HG03280 (cell line): ENCODE data around the gene SV2B.

Experiments used
- ATAC-seq: cut with Tn5 transposase; IDR thresholded peaks from one replicate; pipeline ENCODE4 v1.9.1; 2021; ENCODE audit warnings: mild to moderate bottlenecking, moderate library complexity; ENCODE audit not compliant: unreplicated experiment

The SV2B gene

DNA sequence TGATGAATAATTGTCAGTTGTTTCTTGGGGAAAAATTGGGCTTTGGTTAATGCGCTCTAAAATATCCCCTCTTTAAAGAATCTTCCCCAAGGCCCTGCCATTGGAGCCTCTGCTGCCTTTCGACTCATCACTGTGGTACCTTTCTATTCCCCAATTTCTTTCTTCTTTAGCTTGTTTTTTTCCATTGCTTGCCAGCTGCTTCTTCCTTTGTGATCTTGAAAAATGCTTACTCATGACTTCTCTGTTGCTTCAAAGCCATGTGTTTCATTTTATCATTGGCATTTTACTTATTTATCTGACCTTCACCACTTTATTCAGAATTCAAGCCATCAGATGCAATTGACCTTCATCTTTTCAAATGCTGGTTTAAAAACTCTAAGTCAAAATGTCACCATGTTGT lies 84.4 kb downstream of the SV2B start:
- ATAC-seq = no peak

DNA sequence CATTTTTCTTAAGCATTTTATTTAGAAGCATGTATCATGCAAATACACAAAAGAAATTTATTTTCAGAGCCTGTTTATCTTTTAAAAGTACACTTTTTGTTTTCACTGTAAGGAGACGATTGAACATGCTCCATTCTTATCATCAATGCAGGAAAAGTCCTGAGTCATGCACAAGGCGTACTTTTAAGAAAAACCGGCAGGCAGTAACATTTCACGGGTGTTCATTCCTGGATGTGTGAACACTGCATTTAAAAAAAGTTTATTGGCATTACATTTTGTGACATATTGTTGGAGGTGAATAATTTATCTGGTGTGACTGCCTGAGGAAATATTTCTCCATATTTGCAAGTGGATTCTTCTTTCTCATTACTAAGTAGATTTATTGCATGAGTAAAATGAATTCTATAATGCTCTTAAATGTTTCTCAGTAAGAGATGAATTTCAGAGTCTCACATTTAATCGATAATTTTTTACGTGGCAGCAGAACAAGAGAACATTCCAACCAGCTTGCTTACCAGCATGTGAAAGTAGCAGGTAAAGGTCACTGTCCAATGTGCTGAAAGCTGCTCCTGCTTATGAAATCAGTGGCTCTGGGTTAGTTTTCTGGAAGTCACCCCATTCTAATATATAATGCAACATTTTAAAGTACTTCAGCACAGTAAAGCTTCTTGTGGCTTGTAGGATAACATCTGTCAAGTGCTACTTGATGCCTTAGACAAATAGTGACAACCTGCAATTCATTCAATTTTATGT lies 87.0 kb downstream of the SV2B start:
- ATAC-seq = no peak

DNA sequence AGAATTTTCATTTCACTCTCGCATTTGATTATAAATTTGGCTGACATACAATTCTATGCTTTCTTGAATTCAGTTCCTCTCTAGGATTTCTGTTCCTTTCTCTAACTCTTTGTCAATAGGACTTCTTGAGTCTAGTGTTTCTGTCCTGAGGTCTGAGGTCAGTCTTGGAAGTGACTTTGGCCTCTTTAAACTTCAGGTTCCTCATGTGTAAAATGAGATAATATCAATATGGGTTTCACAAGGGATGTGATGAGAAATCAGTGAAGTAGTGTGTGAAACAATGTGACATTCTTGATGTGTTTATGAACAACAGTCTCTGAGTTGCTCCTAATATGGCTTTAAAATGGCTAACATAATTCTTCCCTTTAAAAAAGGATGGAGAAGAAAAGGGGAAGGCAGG lies 92.2 kb downstream of the SV2B start:
- no peak for ATAC-seq

DNA sequence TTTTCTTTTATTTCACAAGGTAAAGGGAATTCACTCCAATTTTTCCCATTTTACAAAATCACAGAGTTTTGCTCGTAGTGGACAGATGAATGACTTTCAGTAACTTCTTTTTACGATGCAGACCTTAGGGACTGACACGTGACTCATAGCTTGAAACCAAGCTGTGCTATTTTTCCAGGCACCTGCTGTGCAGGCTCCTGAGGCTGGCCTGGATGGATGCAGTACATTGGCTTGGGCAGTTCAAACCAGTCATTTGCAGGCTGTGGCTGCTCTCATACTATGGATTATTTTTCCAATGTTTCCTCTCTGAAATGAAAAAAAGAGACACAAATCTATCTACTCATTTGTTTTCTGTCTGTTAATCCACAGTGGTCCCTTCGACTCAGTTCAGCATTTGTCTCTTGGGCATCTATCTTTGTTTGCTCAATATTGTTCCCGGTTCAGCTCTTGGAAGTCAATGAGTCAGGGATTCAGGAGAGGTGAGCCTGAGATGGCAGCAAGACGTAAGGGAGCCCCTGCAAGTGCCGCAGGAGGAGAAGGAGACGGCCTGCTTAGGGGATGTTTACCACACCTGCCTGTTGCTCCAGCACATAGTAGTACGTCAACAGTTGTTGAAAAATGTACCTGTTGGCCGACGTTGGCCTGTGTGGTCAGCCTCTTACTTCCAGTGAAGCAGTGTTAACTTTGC lies 92.8 kb downstream of the SV2B start:
- ATAC-seq = no peak

DNA sequence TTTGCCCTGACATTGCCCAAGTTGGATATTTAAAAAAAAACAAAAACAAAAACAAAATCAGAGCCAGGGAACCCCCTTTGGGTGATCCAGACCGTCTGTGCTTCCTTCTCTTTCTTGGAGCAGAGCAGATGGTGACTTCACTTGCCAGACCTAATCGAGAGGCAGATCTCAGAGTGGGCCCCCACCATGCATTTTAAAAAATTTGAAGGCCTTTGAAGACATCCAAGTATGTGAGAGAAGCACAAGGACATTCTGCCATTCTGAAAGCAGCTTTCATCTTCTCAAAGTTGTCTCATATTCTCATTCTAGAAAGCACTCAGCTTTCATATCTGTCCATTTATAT lies 93.3 kb downstream of the SV2B start:
- ATAC-seq = no peak

DNA sequence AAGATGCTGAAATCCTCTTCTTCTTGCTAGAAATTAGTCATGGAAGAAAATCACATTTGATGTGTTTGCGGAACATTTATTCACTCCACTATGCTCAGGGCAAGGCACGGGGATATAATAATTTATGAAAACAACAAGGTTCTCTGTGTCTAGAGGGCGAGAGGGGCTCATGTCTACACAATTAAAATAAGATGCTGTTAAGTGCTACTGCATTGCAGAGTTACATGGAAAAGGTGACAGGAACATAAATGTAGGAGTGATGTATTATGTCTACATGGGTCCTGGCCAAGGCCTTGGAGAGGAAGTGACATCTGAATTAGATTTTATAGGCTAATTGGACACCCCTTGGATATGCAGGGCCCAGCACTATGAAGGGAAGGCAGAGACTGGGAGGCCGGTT lies 96.1 kb downstream of the SV2B start:
- no peak for ATAC-seq

DNA sequence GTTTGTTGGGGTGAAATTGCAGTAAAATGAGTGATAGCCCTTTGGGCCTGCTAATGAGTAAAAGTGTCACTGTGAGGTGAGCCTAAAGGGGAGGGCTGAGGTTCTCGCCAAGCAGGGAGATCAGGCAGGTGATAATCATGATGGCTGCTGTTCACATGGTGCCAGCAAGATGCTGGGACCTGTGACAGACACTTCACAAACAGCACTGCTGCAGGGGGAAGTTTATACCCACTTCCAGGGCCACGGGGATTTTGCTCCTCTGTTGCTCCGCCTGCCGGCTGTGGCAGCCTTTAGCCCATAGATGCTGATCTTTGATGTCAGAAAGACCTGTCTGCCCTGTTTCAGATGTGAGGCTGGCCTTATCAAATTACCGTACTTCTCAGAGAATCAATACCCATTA lies 96.7 kb downstream of the SV2B start:
- no peak for ATAC-seq

DNA sequence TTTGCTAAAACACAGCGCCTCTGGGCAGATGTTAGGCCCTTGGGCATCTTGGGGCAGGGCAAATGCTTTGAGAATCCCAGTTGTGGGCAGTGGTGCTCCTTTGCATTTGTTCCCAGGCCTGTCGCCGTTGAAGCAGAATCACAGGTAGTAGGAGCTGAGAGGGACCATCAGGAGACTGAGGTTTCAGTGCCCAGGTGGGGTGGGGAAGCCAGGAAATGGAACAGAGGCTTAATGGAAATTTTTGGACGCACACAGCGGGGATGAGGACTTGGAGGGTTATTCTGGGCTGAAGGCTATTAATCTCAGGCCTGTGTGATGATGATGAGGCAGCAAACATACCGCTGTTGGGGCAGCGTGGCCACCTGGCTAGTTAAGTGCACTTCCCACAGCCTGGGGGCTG lies 99.5 kb downstream of the SV2B start:
- ATAC-seq = no peak

DNA sequence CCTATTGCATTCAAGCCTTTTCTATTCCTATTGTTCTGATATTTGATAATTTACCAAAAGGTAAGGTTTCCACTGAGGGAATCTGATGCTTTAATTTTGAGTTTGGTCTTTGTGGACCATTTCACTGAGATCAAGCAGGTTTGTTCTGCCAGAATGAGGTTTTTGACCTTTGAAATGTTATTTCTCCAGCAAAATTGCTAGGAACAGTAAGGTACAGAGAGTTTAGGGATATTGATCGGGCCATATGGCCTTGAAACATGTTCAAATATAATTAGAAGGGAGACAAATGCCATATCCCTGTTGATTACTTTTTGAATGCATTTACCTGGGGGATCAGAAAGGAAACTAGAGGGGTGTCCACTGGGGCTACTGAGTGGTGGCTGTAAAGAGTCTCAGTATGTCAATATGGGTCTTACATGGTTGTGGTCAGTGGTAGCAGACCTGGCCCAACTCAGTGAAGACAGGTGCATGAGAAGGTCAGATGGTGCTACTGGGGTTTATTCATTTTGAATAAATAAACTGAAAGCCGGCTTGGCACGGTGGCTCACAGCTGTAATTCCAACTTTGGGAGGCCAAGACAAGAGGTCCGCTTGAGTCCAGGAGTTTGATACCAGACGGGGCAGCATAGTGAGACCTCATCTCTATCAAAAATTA lies 100.2 kb downstream of the SV2B start:
- ATAC-seq = no peak

DNA sequence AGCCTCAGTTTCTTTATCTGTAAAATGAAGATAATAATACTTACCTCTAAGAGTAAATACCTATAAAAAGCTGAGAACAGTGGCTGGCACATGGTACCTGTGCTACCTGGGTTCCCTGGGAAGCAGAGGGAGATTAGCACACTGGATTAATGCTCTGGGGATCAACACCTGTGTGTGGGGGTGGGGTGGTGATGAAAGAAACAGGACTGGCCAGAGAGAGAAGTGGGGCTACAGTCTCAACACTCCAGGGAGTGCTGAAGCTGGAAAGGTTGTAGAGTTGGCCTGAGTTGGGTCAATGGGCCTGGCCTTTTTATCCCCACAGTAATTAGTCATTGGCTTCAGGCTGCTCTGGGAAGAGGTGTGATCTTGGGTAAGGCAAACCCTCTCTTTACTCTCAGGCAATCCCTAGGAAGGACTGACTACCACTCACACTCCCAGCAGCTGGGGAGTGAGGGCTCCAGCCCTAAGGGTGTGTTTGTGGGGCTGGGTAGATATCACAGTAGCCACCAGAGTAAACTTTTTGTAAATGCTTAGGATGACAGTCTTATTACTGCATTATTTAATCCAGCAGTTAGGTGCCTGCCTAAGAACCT lies 102.5 kb downstream of the SV2B start:
- no peak for ATAC-seq

DNA sequence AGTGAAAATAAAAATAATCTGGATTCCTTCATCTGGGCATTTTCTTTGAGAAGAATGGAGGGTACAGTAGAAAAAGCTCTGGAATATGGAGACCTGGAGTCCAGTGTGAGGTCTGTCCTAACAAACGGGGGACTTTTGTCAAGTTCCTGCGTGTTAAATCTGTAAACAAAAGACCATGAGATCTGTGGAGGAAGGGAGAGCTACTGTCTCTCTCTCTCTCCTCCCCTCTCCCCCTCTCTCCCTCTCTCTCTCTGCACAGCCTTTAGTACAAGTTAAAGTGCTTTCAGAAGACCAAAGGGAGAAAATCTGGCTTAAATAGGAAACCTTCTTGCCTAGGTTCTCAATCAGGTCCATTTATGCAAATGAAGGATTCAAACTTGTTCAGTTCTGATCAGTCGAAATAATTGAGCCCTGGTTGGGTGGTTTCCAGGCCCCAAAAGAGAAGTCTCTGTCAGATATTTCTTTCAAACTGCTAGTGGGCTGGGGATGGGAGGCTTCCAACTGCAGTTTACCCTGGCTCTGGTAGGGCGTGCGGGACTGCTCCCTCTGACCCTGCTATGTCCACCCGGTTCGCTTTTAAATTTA lies 103.7 kb downstream of the SV2B start:
- no peak for ATAC-seq

DNA sequence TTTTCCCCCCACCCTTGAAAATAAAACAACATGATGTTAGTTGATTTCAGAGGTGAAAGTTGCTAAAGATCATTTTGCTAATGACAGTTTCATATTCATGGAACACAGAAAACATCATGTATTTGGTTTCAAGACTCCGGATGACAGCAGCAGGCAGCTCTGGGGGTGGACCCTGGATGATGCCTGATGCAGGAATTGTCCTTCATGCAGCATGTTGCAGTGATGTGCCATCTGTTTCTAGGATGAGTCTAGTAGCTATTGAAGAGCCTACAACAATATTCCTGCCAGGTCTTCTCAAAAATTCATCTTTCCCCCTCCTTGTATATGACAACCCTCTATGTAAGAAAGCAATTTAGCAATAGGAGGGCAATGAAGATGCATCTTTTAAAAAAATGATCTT lies 108.3 kb downstream of the SV2B start:
- no peak for ATAC-seq

DNA sequence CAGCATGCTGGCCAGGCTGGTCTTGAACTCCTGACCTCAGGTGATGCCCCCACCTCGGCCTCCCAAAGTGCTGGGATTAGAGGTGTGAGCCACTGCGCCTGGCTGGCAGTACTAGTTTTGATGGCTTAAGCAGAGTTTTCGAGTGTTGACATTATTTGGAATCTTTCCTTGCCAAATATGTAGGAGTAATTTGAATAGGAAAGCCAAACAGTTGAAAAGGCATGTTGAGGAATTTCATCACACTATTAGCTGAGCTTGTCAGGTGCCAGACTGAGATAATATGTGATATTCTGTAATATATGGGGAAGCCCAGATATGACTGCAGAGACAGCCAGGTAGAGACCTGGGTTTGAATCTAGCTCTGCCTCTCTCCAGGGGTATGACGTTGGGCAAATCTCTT lies 109.3 kb downstream of the SV2B start:
- ATAC-seq = no peak

DNA sequence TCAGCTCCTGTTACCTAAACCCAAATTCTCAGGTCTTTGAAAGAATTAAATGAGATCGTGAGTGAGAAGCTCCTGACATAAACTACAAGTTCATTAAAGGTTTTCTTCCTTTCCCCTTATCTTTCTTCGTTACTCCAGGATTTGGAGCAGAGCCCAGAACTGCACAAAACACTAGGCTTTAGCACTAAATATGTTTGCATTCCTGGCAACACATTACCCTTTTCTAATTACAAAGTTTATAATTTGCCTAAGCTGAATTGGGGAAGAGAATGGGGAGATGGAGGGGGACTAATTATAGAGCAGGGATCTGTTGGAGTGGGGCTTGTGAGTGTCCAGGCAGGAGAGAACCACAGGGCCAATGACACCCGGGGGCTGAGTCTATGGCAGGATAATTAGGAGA lies 109.7 kb downstream of the SV2B start:
- no peak for ATAC-seq

DNA sequence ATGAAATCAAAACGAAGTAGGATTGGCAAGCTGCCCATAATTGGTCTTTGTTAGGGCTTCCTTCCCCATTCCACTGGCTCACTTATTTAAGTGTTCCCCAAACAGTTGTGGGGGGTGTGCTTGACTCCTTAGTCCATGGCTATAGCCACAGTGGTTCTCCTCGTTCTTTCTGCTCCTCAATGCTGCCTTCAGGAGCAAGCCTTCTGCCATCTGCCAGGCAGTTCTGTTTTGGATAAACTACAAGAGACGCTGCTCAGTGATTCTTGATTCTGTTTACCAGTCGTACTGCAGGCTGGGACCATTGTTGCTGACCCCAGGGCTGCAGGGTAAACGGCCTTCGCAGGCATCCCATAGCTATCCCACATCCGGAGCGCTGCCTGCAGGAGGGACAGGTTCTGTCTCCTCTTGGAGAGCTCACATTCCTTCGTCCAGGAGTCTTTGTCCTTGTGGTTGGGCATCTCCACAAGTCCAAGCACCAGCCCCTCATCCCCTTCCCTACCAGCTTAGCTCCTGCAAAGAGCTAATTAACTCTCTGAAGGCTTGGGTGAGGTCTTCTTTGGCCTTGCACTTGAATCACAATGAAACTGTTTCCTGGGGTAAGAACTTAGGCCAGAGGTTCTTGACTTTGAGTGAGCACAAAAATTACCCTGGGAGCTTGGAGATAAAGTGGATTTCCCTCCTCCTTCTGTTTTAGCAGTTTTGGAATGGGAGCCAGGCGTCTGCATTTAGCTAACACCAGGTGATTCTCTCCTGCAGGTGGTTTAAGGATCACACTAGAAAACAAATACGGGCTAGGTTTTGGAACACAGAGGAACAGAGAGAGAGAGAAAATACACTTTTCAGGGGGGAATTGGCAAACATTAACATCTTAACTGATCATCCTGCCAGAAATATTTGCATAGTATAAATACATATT lies 114.9 kb downstream of the SV2B start:
- no peak for ATAC-seq

DNA sequence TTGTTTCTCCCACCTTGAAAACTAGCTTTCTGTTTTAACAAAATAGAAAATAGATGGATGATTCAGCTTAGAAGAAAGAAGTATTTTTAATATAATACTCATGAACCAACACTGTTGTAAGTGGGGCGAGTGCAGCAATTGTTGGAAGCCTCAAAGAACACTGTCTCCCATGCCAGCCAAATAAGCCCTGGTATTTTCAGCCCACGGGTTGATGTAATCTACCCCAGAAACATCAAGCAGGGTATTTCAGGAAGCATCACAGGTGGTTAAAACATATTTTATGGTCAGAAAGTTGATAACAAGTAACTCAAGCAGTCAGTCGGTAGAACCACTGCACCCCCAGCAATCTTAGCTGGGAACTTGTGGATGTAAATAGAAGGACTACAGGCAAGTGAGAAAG lies 115.9 kb downstream of the SV2B start:
- ATAC-seq = no peak

DNA sequence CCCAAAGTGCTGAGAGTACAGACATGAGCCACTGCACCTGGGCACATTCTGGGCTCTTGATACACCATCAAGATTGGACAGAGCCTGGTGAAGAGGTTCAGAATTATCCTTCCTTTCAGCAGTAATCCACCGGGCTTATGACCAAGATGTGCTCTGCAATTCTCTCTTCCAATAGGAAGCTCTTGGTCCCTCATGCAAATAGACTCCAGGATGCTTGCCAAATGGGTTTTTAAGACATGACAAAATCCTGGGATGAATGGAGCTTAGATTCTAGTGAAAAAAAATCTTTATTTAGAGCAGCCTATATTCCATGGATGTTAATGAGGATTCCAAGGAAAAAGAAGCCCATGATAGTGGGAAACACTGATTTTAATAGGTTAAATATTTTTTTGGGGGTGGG lies 119.1 kb downstream of the SV2B start:
- ATAC-seq = no peak

DNA sequence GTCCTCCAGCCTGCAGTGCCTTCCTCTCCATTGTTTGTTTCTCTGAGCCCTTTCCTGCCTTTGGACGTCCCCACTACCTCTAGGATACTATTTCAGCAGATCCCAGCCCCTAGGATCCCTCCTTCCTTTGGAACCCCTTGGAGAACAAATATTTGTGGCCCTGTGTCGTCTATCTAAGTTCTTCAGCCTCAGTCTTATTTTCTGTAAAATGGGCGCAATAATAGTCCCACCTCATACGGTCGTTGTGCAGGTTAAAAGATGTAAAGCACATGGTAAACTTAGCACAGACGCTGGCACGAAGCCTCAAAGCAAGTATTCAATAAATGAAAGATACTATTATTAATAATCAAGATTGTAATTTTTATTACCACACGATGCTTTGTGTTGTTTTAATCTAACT lies 122.0 kb downstream of the SV2B start:
- no peak for ATAC-seq

DNA sequence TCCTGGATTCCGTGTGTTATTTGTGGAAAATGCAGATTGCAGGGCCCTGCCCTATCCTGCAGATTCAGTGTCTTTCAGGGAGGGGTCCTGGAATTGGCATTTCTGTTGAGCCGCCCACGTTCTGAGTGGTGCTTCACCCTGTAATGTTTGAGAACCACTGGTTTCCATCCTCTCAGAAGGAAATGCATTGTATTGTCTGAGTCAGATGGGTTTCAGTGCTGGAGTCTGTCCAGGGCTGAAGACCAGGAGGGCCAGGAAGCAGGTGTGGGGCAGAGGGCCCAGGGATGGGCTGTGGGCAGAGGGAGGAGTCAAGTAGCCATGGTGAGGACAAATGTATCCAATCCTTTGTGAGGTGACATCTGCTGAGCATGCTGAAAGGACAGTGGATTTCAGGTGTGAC lies 123.8 kb downstream of the SV2B start:
- no peak for ATAC-seq

DNA sequence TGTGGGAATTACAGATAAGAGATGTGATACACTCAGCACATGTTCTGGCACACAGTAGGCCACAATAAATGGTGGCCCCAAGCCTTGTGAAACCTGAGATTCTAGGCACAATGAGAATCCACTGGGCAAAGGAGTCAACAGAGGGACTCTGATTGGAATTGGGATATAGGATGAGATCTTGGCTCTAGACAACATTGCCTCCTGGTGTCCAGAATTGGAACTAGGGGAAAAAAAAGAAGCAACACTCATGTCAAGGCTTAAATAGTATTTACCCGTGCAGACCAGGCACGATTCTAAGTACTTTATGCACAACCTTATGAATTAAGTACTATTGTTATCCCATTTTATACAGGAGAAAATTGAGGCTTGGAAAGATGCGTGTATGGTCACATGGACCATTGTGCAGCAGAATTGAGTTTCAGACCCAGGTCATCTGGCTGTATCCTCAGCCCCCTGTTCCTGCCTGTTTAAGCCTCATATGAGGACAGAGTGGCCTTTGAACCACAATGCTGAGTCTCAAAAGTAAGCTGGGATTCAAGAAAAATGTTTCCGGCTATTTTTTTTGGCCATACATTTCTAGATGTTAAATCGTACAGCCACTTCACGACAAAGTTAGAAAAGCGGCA lies 124.8 kb downstream of the SV2B start:
- no peak for ATAC-seq
